HCT116 (cell line): Measurements from ENCODE around the gene RRBP1.

ENCODE experiments used
- CTCF ChIP-seq, 3 experiments: fragments of 200-600 bp in 1 of 3; sonication (generic) in 1 of 3; IDR thresholded peaks in 2 of 3; conservative IDR thresholded peaks in 1 of 3; 2 replicates each; pipeline ENCODE4 v1.5.1; 2012 to 2017; ENCODE audit warnings: low read depth in 2 of 3, low read length in 2 of 3, antibody characterized with exemption in 1 of 3, borderline replicate concordance in 1 of 3, control low read depth in 1 of 3, mild to moderate bottlenecking in 1 of 3, mixed read lengths in 1 of 3, mixed run types in 1 of 3, moderate library complexity in 1 of 3; ENCODE audit not compliant: insufficient read depth in 1 of 3
- EZH2 ChIP-seq: fragments of 200-600 bp; sonication (generic); IDR thresholded peaks from 2 replicates; pipeline ENCODE4 v1.6.1; 2017; ENCODE audit warnings: antibody characterized with exemption, mixed run types
- FOSL1 ChIP-seq: IDR thresholded peaks from 2 replicates; pipeline ENCODE4 v1.6.1; 2012; ENCODE audit warnings: low read depth
- POLR2A ChIP-seq: IDR thresholded peaks from 2 replicates; pipeline ENCODE4 v1.7.0; 2011; ENCODE audit warnings: borderline replicate concordance; ENCODE audit not compliant: insufficient read depth, insufficient read length; ENCODE audit errors: extremely low read depth
- POLR2AphosphoS5 ChIP-seq: IDR thresholded peaks from 2 replicates; pipeline ENCODE4 v1.6.1; 2011; ENCODE audit warnings: mild to moderate bottlenecking, low read depth, low read length, moderate library complexity
- RAD21 ChIP-seq: IDR thresholded peaks from 2 replicates; pipeline ENCODE4 v1.6.1; 2012; ENCODE audit warnings: low read depth, mild to moderate bottlenecking
- REST ChIP-seq: IDR thresholded peaks from 2 replicates; pipeline ENCODE4 v1.6.1; 2012; ENCODE audit warnings: low read depth
- SP1 ChIP-seq: IDR thresholded peaks from 2 replicates; pipeline ENCODE4 v1.6.1; 2012; ENCODE audit warnings: low read depth
- TCF7L2 ChIP-seq: IDR thresholded peaks from 2 replicates; pipeline ENCODE4 v1.7.0; 2011; ENCODE audit warnings: borderline replicate concordance, inconsistent platforms; ENCODE audit not compliant: insufficient read depth, insufficient read length; ENCODE audit errors: extremely low read depth
- ZNF274 ChIP-seq: fragments of 200-500 bp; sonication (Bioruptor generic); IDR thresholded peaks from 2 replicates; pipeline ENCODE4 v1.6.1; 2014; ENCODE audit warnings: mild to moderate bottlenecking, low read depth, low read length, inconsistent platforms
- TF ChIP-seq, protein P1 (sequence below): IDR thresholded peaks from 2 replicates; pipeline ENCODE4 v1.6.1; 2012
- TF ChIP-seq, protein P2 (sequence below): IDR thresholded peaks from 2 replicates; pipeline ENCODE4 v1.6.1; 2011; ENCODE audit warnings: mild to moderate bottlenecking, low read length, moderate library complexity; ENCODE audit not compliant: insufficient replicate concordance; ENCODE audit errors: extremely low read depth

GRCh38 chr20:17653835-17654648, 28.0 kb downstream of the RRBP1 start:
- TF ChIP-seq CTCF (IDR thresholded peaks at IDR 0.05 in 2 of 3, conservative IDR thresholded peaks at IDR 0.05 in 1 of 3; ENCODE audit: borderline replicate concordance in 1 of 3, insufficient read depth in 1 of 3, low read depth in 2 of 3, low read length in 2 of 3): no peak
- TF ChIP-seq TCF7L2: no peak
- TF ChIP-seq FOSL1: no peak
- TF ChIP-seq EZH2: no peak
- TF ChIP-seq REST: no peak
- TF ChIP-seq ZNF274: no peak
- no peak for TF ChIP-seq POLR2A
- no peak for TF ChIP-seq SP1
- no peak for TF ChIP-seq RAD21
- TF ChIP-seq POLR2AphosphoS5: no peak
- TF ChIP-seq, protein P1, sequence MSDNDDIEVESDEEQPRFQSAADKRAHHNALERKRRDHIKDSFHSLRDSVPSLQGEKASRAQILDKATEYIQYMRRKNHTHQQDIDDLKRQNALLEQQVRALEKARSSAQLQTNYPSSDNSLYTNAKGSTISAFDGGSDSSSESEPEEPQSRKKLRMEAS: no peak
- TF ChIP-seq, protein P2, sequence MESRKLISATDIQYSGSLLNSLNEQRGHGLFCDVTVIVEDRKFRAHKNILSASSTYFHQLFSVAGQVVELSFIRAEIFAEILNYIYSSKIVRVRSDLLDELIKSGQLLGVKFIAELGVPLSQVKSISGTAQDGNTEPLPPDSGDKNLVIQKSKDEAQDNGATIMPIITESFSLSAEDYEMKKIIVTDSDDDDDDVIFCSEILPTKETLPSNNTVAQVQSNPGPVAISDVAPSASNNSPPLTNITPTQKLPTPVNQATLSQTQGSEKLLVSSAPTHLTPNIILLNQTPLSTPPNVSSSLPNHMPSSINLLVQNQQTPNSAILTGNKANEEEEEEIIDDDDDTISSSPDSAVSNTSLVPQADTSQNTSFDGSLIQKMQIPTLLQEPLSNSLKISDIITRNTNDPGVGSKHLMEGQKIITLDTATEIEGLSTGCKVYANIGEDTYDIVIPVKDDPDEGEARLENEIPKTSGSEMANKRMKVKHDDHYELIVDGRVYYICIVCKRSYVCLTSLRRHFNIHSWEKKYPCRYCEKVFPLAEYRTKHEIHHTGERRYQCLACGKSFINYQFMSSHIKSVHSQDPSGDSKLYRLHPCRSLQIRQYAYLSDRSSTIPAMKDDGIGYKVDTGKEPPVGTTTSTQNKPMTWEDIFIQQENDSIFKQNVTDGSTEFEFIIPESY: no peak
